ENCODE data around the gene SYT1.

Gene SYT1

GRCh38 chr12:79236920-79237319, 372.3 kb downstream of the SYT1 start:
- DNase-seq = no peak

- no peak for DNase-seq
Measured at GRCh38 chr12:79238246-79238645, 373.7 kb downstream of the SYT1 start.

- DNase-seq = no peak
Measured at GRCh38 chr12:79247494-79247893, 382.9 kb downstream of the SYT1 start.

- no peak for DNase-seq
Measured at GRCh38 chr12:79250186-79250585, 385.6 kb downstream of the SYT1 start.

- no peak for DNase-seq
Measured at GRCh38 chr12:79250960-79251755, 386.6 kb downstream of the SYT1 start.

GRCh38 chr12:79252358-79253075, 387.9 kb downstream of the SYT1 start:
- no peak for DNase-seq

GRCh38 chr12:79255288-79255687, 390.7 kb downstream of the SYT1 start:
- no peak for DNase-seq

- no peak for DNase-seq
Measured at GRCh38 chr12:79260923-79261322, 396.3 kb downstream of the SYT1 start.

GRCh38 chr12:79262938-79263337, 398.4 kb downstream of the SYT1 start:
- DNase-seq = no peak

GRCh38 chr12:79266343-79267144, 402.0 kb downstream of the SYT1 start:
- DNase-seq = no peak

GRCh38 chr12:79267580-79267979, 403.0 kb downstream of the SYT1 start:
- DNase-seq = no peak

GRCh38 chr12:79274501-79275064, 410.0 kb downstream of the SYT1 start:
- DNase-seq = no peak

- no peak for DNase-seq
Measured at GRCh38 chr12:79275631-79276030, 411.1 kb downstream of the SYT1 start.

GRCh38 chr12:79283364-79283763, 418.8 kb downstream of the SYT1 start:
- no peak for DNase-seq

- DNase-seq = no peak
Measured at GRCh38 chr12:79288911-79289310, 424.3 kb downstream of the SYT1 start.

GRCh38 chr12:79291711-79292110, 427.1 kb downstream of the SYT1 start:
- DNase-seq = no peak

- no peak for DNase-seq
Measured at GRCh38 chr12:79294590-79294989, 430.0 kb downstream of the SYT1 start.

GRCh38 chr12:79295572-79295971, 431.0 kb downstream of the SYT1 start:
- DNase-seq = no peak

GRCh38 chr12:79296133-79296532, 431.6 kb downstream of the SYT1 start:
- DNase-seq = no peak

GRCh38 chr12:79296871-79297270, 432.3 kb downstream of the SYT1 start:
- DNase-seq = no peak

GRCh38 chr12:79298506-79298905, 433.9 kb downstream of the SYT1 start:
- DNase-seq = no peak

GRCh38 chr12:79299447-79300198, 435.0 kb downstream of the SYT1 start:
- no peak for DNase-seq

GRCh38 chr12:79300199-79300568, 435.6 kb downstream of the SYT1 start:
- DNase-seq = no peak
